Suprapubic skin (tissue), 3 donors: ENCODE results near the gene PALMD.

Source experiments
- CTCF ChIP-seq, 2 donors: fragments of 200-600 bp in 1 of 2; fragments of 450-650 bp in 1 of 2; sonication (generic) in 1 of 2; IDR thresholded peaks; one replicate each; pipeline ENCODE4 v1.5.1; 2016 to 2019; ENCODE audit warnings: antibody characterized with exemption in 2 of 2, mild to moderate bottlenecking in 1 of 2, moderate library complexity in 1 of 2
- EP300 ChIP-seq: sonication (generic); formaldehyde crosslinking; IDR thresholded peaks from one replicate; pipeline ENCODE4 v1.6.1; 2017; ENCODE audit warnings: antibody characterized with exemption

- TF ChIP-seq EP300 (no peak), CTCF (IDR thresholded peaks at IDR 0.05) (no peak)
Measured at GRCh38 chr1:99723251-99723650, 77.3 kb downstream of the PALMD start.
